Smooth muscle cell (in vitro differentiated cells): ENCODE results near the gene ITGB5. TPM values are rescaled to one million over a fixed set of nuclear protein-coding genes. Genes with fewer than 3 reads are reported as not detected.

ENCODE experiments used
- DNase-seq: peaks from one replicate; lab custom pipeline; 2025; ENCODE audit not compliant: unreplicated experiment; lab: John Stamatoyannopoulos, UW
- H2AFZ ChIP-seq: fragments of 200-600 bp; sonication (generic); 2 replicates; pipeline ENCODE4 v1.6.0; 2016; ENCODE audit warnings: antibody characterized with exemption, low read depth, mild to moderate bottlenecking
- H3F3A ChIP-seq: fragments of 200-600 bp; sonication (generic); 2 replicates; pipeline ENCODE4 v1.6.0; 2017; ENCODE audit warnings: antibody characterized with exemption, low read depth
- H3K27ac ChIP-seq: fragments of 200-600 bp; sonication (generic); 2 replicates; pipeline ENCODE4 v1.5.1; 2016; ENCODE audit warnings: low read depth, mild to moderate bottlenecking
- H3K27me3 ChIP-seq: fragments of 200-600 bp; sonication (generic); 2 replicates; pipeline ENCODE4 v1.6.1; 2016; ENCODE audit warnings: low read depth, mild to moderate bottlenecking
- H3K36me3 ChIP-seq: fragments of 200-600 bp; sonication (generic); 2 replicates; pipeline ENCODE4 v1.5.1; 2016; ENCODE audit warnings: low read depth
- H3K4me1 ChIP-seq: fragments of 200-600 bp; sonication (generic); 2 replicates; pipeline ENCODE4 v1.5.1; 2016; ENCODE audit warnings: low read depth
- H3K4me2 ChIP-seq: fragments of 200-600 bp; sonication (generic); 2 replicates; pipeline ENCODE4 v1.6.0; 2016; ENCODE audit warnings: mild to moderate bottlenecking
- H3K4me3 ChIP-seq: fragments of 200-600 bp; sonication (generic); 2 replicates; pipeline ENCODE4 v1.5.1; 2016; ENCODE audit warnings: mild to moderate bottlenecking
- H3K79me2 ChIP-seq: fragments of 200-600 bp; sonication (generic); 2 replicates; pipeline ENCODE4 v1.6.0; 2016; ENCODE audit warnings: low read depth, mild to moderate bottlenecking
- H3K9ac ChIP-seq: fragments of 200-600 bp; sonication (generic); 2 replicates; pipeline ENCODE4 v1.6.0; 2016; ENCODE audit warnings: low read depth
- H3K9me3 ChIP-seq: fragments of 200-600 bp; sonication (generic); replicated peaks from 2 replicates; pipeline ENCODE4 v1.5.1; 2016; ENCODE audit warnings: low read depth
- H4K20me1 ChIP-seq: fragments of 200-600 bp; sonication (generic); 2 replicates; pipeline ENCODE4 v1.6.0; 2016; ENCODE audit warnings: low read depth
- CTCF ChIP-seq: fragments of 200-600 bp; sonication (generic); IDR thresholded peaks from 2 replicates; pipeline ENCODE4 v1.5.1; 2017; ENCODE audit warnings: borderline replicate concordance, mild to moderate bottlenecking, antibody characterized with exemption; ENCODE audit not compliant: insufficient read depth, poor library complexity, severe bottlenecking
- WGBS: methylation state at CpG from one replicate; pipeline ENCODE4 v1.1.7; 2016; ENCODE audit warnings: low lambda C conversion rate; 5-methylcytosine and 5-hydroxymethylcytosine counted together
- polyA plus RNA-seq: library from polyadenylated mRNA; unstranded; fragments of >200 nt; fragmentation: Nextera tagmentation; extraction: Ambion mirVana; gene quantifications from 2 replicates; pipeline ENCODE4 v1.2.1, GENCODE V29; 2016
- total RNA-seq: library from RNA; depleted of rRNA; stranded (reverse); fragments of >200 nt; gene quantifications from 2 replicates; pipeline ENCODE4 v1.2.3, GENCODE V29; 2014

Gene ITGB5
- total and polyA plus RNA-seq, 2 experiments from 2014 or later: 343 to 403 TPM

GRCh38 chr3:124767264-124767663 lies 119.9 kb downstream of the ITGB5 start:
- Histone ChIP-seq H3K27me3 (no peaks in the 10 kb centered on the region), H3F3A (peaks cover 19% of the 10 kb centered on the region), H3K4me1 (peaks cover 17% of the 10 kb centered on the region), H4K20me1 (no peaks in the 10 kb centered on the region), H3K9ac (no peak overlapping the region), H3K79me2 (no peaks in the 10 kb centered on the region), H3K27ac (no peak overlapping the region), H3K4me3 (no peak overlapping the region), H3K36me3 (no peaks in the 10 kb centered on the region), H2AFZ (no peak overlapping the region), H3K9me3 (no peaks in the 10 kb centered on the region), H3K4me2 (no peak overlapping the region)
- no peak for TF ChIP-seq CTCF
- WGBS: 87% methylated on average over 5 of the region's 5 CpGs
- DNase-seq: no peak

GRCh38 chr3:124766113-124767095 lies 120.8 kb downstream of the ITGB5 start:
- WGBS: 85% methylated on average over 16 of the region's 16 CpGs
- TF ChIP-seq CTCF: no peak

GRCh38 chr3:124765197-124765840 lies 121.8 kb downstream of the ITGB5 start:
- no peaks in the 10 kb centered on the region for H4K20me1 ChIP-seq
- no peak overlapping the region for H3K4me2 ChIP-seq
- TF ChIP-seq CTCF: no peak
- no peak for DNase-seq
- H3K9ac ChIP-seq: no peak overlapping the region
- H3K79me2 ChIP-seq: no peaks in the 10 kb centered on the region
- peaks cover 6% of the 10 kb centered on the region for H3K4me1 ChIP-seq
- no peak overlapping the region for H3K4me3 ChIP-seq
- H3K36me3 ChIP-seq: no peaks in the 10 kb centered on the region
- peaks cover 4% of the 10 kb centered on the region for H3F3A ChIP-seq
- H3K27me3 ChIP-seq: no peaks in the 10 kb centered on the region
- H3K9me3 ChIP-seq: no peaks in the 10 kb centered on the region
- 93% methylated on average over 5 of the region's 5 CpGs for WGBS
- no peak overlapping the region for H3K27ac ChIP-seq
- no peak overlapping the region for H2AFZ ChIP-seq

More at GRCh38 chr3:124766113-124767095, 120.8 kb downstream of the ITGB5 start:
- Histone ChIP-seq H2AFZ (no peak overlapping the region), H3K9me3 (no peaks in the 10 kb centered on the region), H3K27me3 (no peaks in the 10 kb centered on the region), H3K27ac (no peak overlapping the region), H3K36me3 (no peaks in the 10 kb centered on the region), H3K4me1 (peaks cover 17% of the 10 kb centered on the region), H3K79me2 (no peaks in the 10 kb centered on the region), H3F3A (peaks cover 11% of the 10 kb centered on the region), H4K20me1 (no peaks in the 10 kb centered on the region), H3K4me3 (no peak overlapping the region), H3K9ac (no peak overlapping the region), H3K4me2 (no peak overlapping the region)
- DNase-seq: no peak
